Liver (tissue), 9 donors: ENCODE data around the gene GNB1. TPM values are rescaled to one million over a fixed set of nuclear protein-coding genes. Genes with fewer than 3 reads are reported as not detected.

Source experiments
- DNase-seq: peaks from one replicate; pipeline ENCODE4 v3.0.0-alpha.2; 2017; ENCODE audit warnings: low spot score
- H3K27ac ChIP-seq, 2 donors: one replicate each; pipeline ENCODE4 v1.7.0; 2013; ENCODE audit warnings: inconsistent platforms in 2 of 2, low read length in 2 of 2, control low read depth in 1 of 2, low read depth in 1 of 2, mild to moderate bottlenecking in 1 of 2
- H3K27me3 ChIP-seq, 4 donors: one replicate each; pipeline versions ENCODE4 v1.6.1 to v1.7.0; 2013; ENCODE audit warnings: low read length in 3 of 4, inconsistent platforms in 1 of 4, mild to moderate bottlenecking in 1 of 4, moderate library complexity in 1 of 4; ENCODE audit not compliant: control insufficient read depth in 4 of 4, insufficient read depth in 4 of 4
- H3K36me3 ChIP-seq, 4 donors: one replicate each; pipeline versions ENCODE4 v1.6.1 to v1.7.0; 2013; ENCODE audit warnings: low read length in 3 of 4, mild to moderate bottlenecking in 3 of 4, low read depth in 1 of 4, moderate library complexity in 1 of 4; ENCODE audit not compliant: control insufficient read depth in 4 of 4, insufficient read depth in 3 of 4
- H3K4me1 ChIP-seq, 4 donors: one replicate each; pipeline versions ENCODE4 v1.6.1 to v1.7.0; 2013; ENCODE audit warnings: low read length in 3 of 4, mild to moderate bottlenecking in 3 of 4, moderate library complexity in 1 of 4; ENCODE audit not compliant: control insufficient read depth in 4 of 4, insufficient read depth in 4 of 4
- H3K4me3 ChIP-seq, 3 donors: one replicate each; pipeline versions ENCODE4 v1.6.1 to v1.7.0; 2013; ENCODE audit warnings: low read length in 3 of 3, control low read depth in 1 of 3, low read depth in 1 of 3, mild to moderate bottlenecking in 1 of 3
- H3K9ac ChIP-seq, 2 donors: one replicate each; pipeline ENCODE4 v1.7.0; 2013; ENCODE audit warnings: low read length in 2 of 2, mild to moderate bottlenecking in 2 of 2, moderate library complexity in 2 of 2, control low read depth in 1 of 2, low read depth in 1 of 2
- H3K9me3 ChIP-seq, 4 donors: one replicate each; pipeline versions ENCODE4 v1.6.1 to v1.7.0; 2013; ENCODE audit warnings: low read length in 3 of 4; ENCODE audit not compliant: control insufficient read depth in 4 of 4
- ATF3 ChIP-seq: IDR thresholded peaks from 2 replicates; pipeline ENCODE4 v1.6.1; 2016; ENCODE audit warnings: antibody characterized with exemption
- CTCF ChIP-seq: fragments of 150-350 bp; IDR thresholded peaks from 2 replicates; pipeline ENCODE4 v1.5.1; 2017; ENCODE audit warnings: improper control_type of control experiment, low read depth, low read length; ENCODE audit not compliant: missing input control
- FOXA1 ChIP-seq: IDR thresholded peaks from 2 replicates; pipeline ENCODE4 v1.6.1; 2016; ENCODE audit warnings: antibody characterized with exemption
- FOXA2 ChIP-seq: IDR thresholded peaks from 2 replicates; pipeline ENCODE4 v1.6.1; 2016; ENCODE audit warnings: antibody characterized with exemption
- GABPA ChIP-seq, 2 donors: IDR thresholded peaks in 1 of 2; conservative IDR thresholded peaks in 1 of 2; 2 replicates each; pipeline ENCODE4 v1.6.1; 2016; ENCODE audit warnings: antibody characterized with exemption in 2 of 2, mild to moderate bottlenecking in 1 of 2, moderate library complexity in 1 of 2
- JUND ChIP-seq, 2 donors: IDR thresholded peaks; 2 replicates each; pipeline ENCODE4 v1.6.1; 2016; ENCODE audit warnings: antibody characterized with exemption in 2 of 2
- NR2F2 ChIP-seq: IDR thresholded peaks from 2 replicates; pipeline ENCODE4 v1.6.1; 2016; ENCODE audit warnings: antibody characterized with exemption
- RAD21 ChIP-seq, 2 donors: IDR thresholded peaks; 2 replicates each; pipeline ENCODE4 v1.6.1; 2016; ENCODE audit warnings: antibody characterized with exemption in 2 of 2, mild to moderate bottlenecking in 2 of 2
- REST ChIP-seq: IDR thresholded peaks from 2 replicates; pipeline ENCODE4 v1.6.1; 2016; ENCODE audit warnings: antibody characterized with exemption, mild to moderate bottlenecking
- RXRA ChIP-seq, 2 donors: IDR thresholded peaks; 2 replicates each; pipeline ENCODE4 v1.6.1; 2017 to 2018; ENCODE audit warnings: antibody characterized with exemption in 2 of 2, mild to moderate bottlenecking in 1 of 2
- SP1 ChIP-seq: IDR thresholded peaks from 2 replicates; pipeline ENCODE4 v1.6.1; 2018; ENCODE audit warnings: antibody characterized with exemption, mild to moderate bottlenecking
- TAF1 ChIP-seq: conservative IDR thresholded peaks from 2 replicates; pipeline ENCODE4 v1.6.1; 2016; ENCODE audit warnings: antibody characterized with exemption, mild to moderate bottlenecking
- YY1 ChIP-seq: IDR thresholded peaks from 2 replicates; pipeline ENCODE4 v1.6.1; 2016; ENCODE audit warnings: antibody characterized with exemption, mild to moderate bottlenecking
- ZBTB33 ChIP-seq: IDR thresholded peaks from 2 replicates; pipeline ENCODE4 v1.6.1; 2016; ENCODE audit warnings: antibody characterized with exemption
- WGBS: extraction: QIAGEN DNeasy Blood & Tissue Kit; methylation state at CpG from one replicate; pipeline ENCODE4 v1.1.7; 2013; 5-methylcytosine and 5-hydroxymethylcytosine counted together
- polyA plus RNA-seq, 2 donors: library from polyadenylated mRNA; stranded (reverse) in 1 of 2; unstranded in 1 of 2; fragments of 200-250 nt in 1 of 2; fragments of >200 nt in 1 of 2; fragmentation: Nextera tagmentation in 1 of 2; extraction: Ambion mirVana in 1 of 2; gene quantifications; one replicate each; pipeline versions ENCODE4 v1.2.1 to v1.2.3, GENCODE V29; 2013 to 2015
- total RNA-seq, 2 donors: library from RNA; depleted of rRNA; stranded (reverse); fragments of >200 nt; gene quantifications; one replicate each; pipeline ENCODE4 v1.2.3, GENCODE V29; 2014
- donor health status: healthy.
- donor health status: healthy.
- donor health status: healthy.
- donor health status: healthy.
- donor health status: healthy.

GNB1 gene
- total and polyA plus RNA-seq, 4 donors: 22.3 to 68.5 (median 52.7) TPM

GRCh38 chr1:1804301-1804700, 86.6 kb downstream of the GNB1 start:
- H3K27ac ChIP-seq: no peak overlapping the region
- 96% methylated on average over 8 of the region's 8 CpGs for WGBS
- no peaks in the 10 kb centered on the region for H3K9me3 ChIP-seq
- DNase-seq: no peak
- peaks cover 19 to 45% (median 24%) of the 10 kb centered on the region in 4 donors for H3K36me3 ChIP-seq
- no peak overlapping the region for H3K9ac ChIP-seq
- TF ChIP-seq SP1 (no peak), FOXA1 (no peak), RAD21 (IDR thresholded peaks at IDR 0.05) (no peak), RXRA (IDR thresholded peaks at IDR 0.05) (no peak), GABPA (IDR thresholded peaks at IDR 0.05 in 1 of 2, conservative IDR thresholded peaks at IDR 0.05 in 1 of 2) (no peak), ZBTB33 (no peak), ATF3 (no peak), YY1 (no peak), NR2F2 (no peak), CTCF (no peak), JUND (IDR thresholded peaks at IDR 0.05) (no peak), FOXA2 (no peak), TAF1 (no peak)
- no peaks in the 10 kb centered on the region for H3K4me1 ChIP-seq
- no peaks in the 10 kb centered on the region for H3K27me3 ChIP-seq
- no peak overlapping the region for H3K4me3 ChIP-seq

GRCh38 chr1:1802871-1803270, 88.0 kb downstream of the GNB1 start:
- 98% methylated on average over 1 of the region's 1 CpG for WGBS
- peaks cover 20 to 50% (median 24%) of the 10 kb centered on the region in 4 donors for H3K36me3 ChIP-seq
- no peak for TF ChIP-seq GABPA (IDR thresholded peaks at IDR 0.05 in 1 of 2, conservative IDR thresholded peaks at IDR 0.05 in 1 of 2)
- TF ChIP-seq REST: no peak

More at GRCh38 chr1:1802871-1803270, 88.0 kb downstream of the GNB1 start:
- no peak overlapping the region for H3K4me3 ChIP-seq
- H3K27ac ChIP-seq: no peak overlapping the region
- H3K27me3 ChIP-seq: no peaks in the 10 kb centered on the region
- no peaks in the 10 kb centered on the region for H3K9me3 ChIP-seq
- H3K4me1 ChIP-seq: no peaks in the 10 kb centered on the region
- H3K9ac ChIP-seq: no peak overlapping the region
- DNase-seq: no peak
